ENCODE results near the gene MFNG.

The MFNG gene

DNA sequence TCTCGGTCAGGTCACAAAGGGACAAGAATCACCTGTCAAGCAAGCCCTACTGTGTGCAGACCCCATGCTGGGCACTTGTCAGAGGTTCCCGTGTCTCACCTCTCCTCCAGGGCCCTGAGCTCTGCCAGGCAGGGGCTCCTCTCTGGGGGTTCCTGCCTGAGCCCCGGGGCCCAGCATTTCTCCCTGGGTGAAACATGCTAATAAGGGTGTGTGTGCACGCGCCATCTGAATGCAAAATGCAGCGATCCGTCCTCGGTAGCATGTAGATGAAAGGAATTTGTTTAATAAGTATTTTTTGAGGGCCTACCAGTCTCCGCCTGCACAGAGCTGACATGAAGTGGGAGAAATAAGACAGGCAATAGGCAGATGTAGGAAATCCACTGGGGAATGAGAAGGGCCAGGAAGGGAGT, 64.7 kb downstream of the MFNG start:
- DNase-seq (ENCODE audit: low spot score), result no peak
- in situ Hi-C loops (cut with MboI; ENCODE audit: low sequenced_read_pairs, unreplicated experiment), result no loop called here
- TF ChIP-seq, protein P1, sequence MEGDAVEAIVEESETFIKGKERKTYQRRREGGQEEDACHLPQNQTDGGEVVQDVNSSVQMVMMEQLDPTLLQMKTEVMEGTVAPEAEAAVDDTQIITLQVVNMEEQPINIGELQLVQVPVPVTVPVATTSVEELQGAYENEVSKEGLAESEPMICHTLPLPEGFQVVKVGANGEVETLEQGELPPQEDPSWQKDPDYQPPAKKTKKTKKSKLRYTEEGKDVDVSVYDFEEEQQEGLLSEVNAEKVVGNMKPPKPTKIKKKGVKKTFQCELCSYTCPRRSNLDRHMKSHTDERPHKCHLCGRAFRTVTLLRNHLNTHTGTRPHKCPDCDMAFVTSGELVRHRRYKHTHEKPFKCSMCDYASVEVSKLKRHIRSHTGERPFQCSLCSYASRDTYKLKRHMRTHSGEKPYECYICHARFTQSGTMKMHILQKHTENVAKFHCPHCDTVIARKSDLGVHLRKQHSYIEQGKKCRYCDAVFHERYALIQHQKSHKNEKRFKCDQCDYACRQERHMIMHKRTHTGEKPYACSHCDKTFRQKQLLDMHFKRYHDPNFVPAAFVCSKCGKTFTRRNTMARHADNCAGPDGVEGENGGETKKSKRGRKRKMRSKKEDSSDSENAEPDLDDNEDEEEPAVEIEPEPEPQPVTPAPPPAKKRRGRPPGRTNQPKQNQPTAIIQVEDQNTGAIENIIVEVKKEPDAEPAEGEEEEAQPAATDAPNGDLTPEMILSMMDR (IDR thresholded peaks at IDR 0.05; ENCODE audit: borderline replicate concordance, control extremely low read depth, extremely low read depth, insufficient read depth, missing control alignments), result no peak

DNA sequence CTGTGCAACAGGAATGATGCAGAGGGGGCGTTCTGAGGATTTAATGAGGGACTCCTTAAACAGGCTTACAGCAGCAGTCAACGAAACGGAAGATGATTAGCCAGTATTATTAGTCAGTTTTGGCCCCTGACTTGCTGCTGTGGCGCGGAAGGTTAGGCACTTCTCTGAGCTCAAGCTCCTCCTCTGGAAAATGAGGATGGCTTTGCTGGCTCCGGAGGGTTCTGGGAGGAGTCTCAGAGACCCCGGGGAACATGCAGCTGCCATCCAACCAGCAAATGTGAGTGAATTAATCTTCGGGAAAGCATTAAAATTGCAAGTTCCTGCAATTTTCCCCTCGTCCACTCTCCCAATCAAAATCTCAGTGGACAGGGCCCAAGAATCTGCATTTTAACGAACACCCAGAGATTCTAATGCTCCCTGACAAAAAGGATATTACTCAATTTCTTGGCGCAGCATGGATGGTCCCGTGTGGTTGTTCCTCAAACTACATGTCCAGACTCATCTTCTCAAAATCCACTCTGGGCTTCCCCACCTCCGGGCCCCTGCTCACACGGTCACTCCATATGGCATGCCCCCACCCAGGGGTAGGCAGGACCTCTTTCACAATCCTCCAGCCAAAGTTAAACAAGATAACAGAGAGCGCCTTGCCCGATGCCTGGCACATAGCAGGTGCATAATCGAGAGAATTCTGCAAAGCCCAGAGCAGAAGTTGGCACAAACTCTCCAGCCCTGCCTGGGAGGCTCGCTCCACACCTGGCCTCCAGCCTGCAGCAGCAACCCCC, 65.3 kb downstream of the MFNG start:
- TF ChIP-seq, protein P1 (IDR thresholded peaks at IDR 0.05; ENCODE audit: borderline replicate concordance, control extremely low read depth, extremely low read depth, insufficient read depth, missing control alignments), result no peak
- DNase-seq (ENCODE audit: low spot score), result no peak
- in situ Hi-C loops (cut with MboI; ENCODE audit: low sequenced_read_pairs, unreplicated experiment), result no loop called here

DNA sequence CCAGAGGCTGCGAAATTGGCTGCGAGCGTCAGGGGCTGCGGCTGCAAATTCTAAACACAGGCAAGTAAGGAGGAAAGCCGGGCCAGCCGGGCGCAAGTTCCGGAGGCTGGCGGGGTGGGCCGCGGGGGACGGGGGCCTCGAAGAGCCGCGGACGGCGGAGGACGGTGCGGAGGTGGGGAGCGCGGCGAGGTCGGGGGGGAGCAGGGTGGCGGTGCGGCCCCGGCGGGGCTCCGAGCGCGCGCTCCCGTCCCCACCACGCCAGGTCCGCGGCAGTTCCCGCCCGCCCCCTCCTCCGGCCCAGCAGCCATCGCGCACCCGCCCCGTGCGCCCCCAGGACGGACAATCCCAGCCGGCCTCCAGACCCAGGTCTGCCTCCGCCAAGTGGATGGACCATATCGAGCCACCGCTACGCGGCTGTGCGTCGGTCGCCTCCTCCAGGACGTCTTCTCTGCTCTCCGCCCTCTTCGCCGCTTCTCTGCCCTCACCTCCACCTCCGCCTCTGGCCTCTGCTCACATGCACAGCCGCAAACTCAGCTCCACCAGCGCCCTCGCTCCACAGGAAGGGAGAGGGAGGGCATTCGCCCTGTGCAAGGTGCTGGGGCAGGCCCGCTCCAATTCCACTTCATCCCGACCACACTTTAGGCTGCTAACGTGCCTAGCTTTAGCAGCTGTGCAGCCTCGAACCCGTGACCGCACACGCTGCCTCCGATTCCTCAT, 66.1 kb downstream of the MFNG start:
- no peak for DNase-seq (ENCODE audit: low spot score)
- TF ChIP-seq, protein P1 (IDR thresholded peaks at IDR 0.05; ENCODE audit: borderline replicate concordance, control extremely low read depth, extremely low read depth, insufficient read depth, missing control alignments), result no peak
- in situ Hi-C loops (cut with MboI; ENCODE audit: low sequenced_read_pairs, unreplicated experiment), result no loop called here

DNA sequence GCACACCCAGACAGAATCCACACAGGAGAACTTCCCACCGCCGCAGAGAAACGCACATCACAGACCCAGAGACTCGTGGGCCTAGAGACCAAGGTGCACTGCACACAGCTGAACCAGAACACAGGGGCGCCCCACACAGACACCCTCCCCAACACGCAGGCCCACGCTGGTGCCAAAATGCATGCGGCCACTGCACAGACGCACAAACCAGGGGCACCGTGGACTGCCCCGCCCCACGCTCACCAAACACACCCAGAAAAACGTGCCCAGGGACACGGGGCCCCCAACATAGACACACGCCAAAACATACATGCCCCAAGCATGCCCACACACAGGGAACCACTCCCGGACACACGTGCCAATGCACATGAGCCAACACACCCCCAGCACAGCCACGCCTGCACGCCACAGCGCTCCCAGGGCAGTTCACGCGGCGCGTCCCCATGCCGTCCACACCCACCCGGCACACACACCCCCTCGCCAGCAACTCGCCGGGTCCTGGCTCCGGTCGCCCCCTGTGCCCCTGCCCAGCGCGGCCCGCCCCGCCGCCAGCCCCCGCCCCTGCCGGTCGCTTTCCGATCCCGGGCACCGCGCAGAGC, 66.7 kb downstream of the MFNG start:
- in situ Hi-C loops (cut with MboI; ENCODE audit: low sequenced_read_pairs, unreplicated experiment), result no loop called here
- TF ChIP-seq, protein P1 (IDR thresholded peaks at IDR 0.05; ENCODE audit: borderline replicate concordance, control extremely low read depth, extremely low read depth, insufficient read depth, missing control alignments), result no peak
- DNase-seq (ENCODE audit: low spot score), result no peak
